SK-N-SH treated with all-trans-retinoic acid at 6 μM for 48 hours (cell line): ENCODE measurements around the gene ADSS2.

Source experiments
- ATAC-seq: fragments of 200-7000 bp; cut with Tn5 transposase; 3 replicates; pipeline ENCODE4 v1.9.1; 2020; ENCODE audit warnings: mild to moderate bottlenecking, moderate library complexity
- ARNTL ChIP-seq: fragments of 450-650 bp; formaldehyde crosslinking; IDR thresholded peaks from 2 replicates; pipeline ENCODE4 v1.5.0; 2020; ENCODE audit warnings: low read depth, mild to moderate bottlenecking, moderate library complexity, borderline replicate concordance
- BACH2 ChIP-seq: fragments of 250-450 bp; sonication (Bioruptor Pico); IDR thresholded peaks from 2 replicates; pipeline ENCODE4 v1.9.0; 2021; ENCODE audit warnings: mild to moderate bottlenecking, borderline replicate concordance
- CSDC2 ChIP-seq: fragments of 250-450 bp; sonication (Bioruptor Pico); IDR thresholded peaks from 2 replicates; pipeline ENCODE4 v1.5.0; 2020; ENCODE audit warnings: mild to moderate bottlenecking, moderate library complexity
- ESRRG ChIP-seq: fragments of 250-450 bp; sonication (Bioruptor Pico); IDR thresholded peaks from 2 replicates; pipeline ENCODE4 v1.6.1; 2021; ENCODE audit warnings: mild to moderate bottlenecking
- GLIS3 ChIP-seq: fragments of 250-450 bp; sonication (Bioruptor Pico); IDR thresholded peaks from 2 replicates; pipeline ENCODE4 v1.5.0; 2020; ENCODE audit warnings: mild to moderate bottlenecking, moderate library complexity
- ISL1 ChIP-seq: fragments of 250-450 bp; sonication (Bioruptor Pico); IDR thresholded peaks from 2 replicates; pipeline ENCODE4 v2.1.2; 2022; ENCODE audit warnings: mild to moderate bottlenecking, moderate library complexity
- OSR1 ChIP-seq: fragments of 250-450 bp; sonication (Bioruptor Pico); IDR thresholded peaks from 2 replicates; pipeline ENCODE4 v1.8.0; 2022; ENCODE audit warnings: moderate library complexity, mild to moderate bottlenecking, inconsistent platforms
- PPARA ChIP-seq: fragments of 250-450 bp; sonication (Bioruptor Pico); IDR thresholded peaks from 2 replicates; pipeline ENCODE4 v1.5.0; 2020; ENCODE audit warnings: mild to moderate bottlenecking, borderline replicate concordance
- SNAI2 ChIP-seq: fragments of 250-450 bp; sonication (Bioruptor Pico); IDR thresholded peaks from 2 replicates; pipeline ENCODE4 v1.5.0; 2020; ENCODE audit warnings: mild to moderate bottlenecking, moderate library complexity
- TCF4 ChIP-seq: fragments of 250-450 bp; sonication (Bioruptor Pico); IDR thresholded peaks from 2 replicates; pipeline ENCODE4 v1.8.0; 2021; ENCODE audit warnings: mild to moderate bottlenecking, moderate library complexity, borderline replicate concordance
- TOX ChIP-seq: fragments of 250-450 bp; sonication (Bioruptor Pico); IDR thresholded peaks from 2 replicates; pipeline ENCODE4 v1.8.0; 2021; ENCODE audit warnings: mild to moderate bottlenecking, moderate library complexity, borderline replicate concordance
- ZC3H10 ChIP-seq: fragments of 250-450 bp; sonication (Bioruptor Pico); IDR thresholded peaks from 2 replicates; pipeline ENCODE4 v1.5.1; 2021; ENCODE audit warnings: mild to moderate bottlenecking, moderate library complexity
- ZFP30 ChIP-seq: fragments of 450-650 bp; formaldehyde crosslinking; IDR thresholded peaks from 2 replicates; pipeline ENCODE4 v1.5.0; 2022; ENCODE audit warnings: mild to moderate bottlenecking, moderate library complexity
- ZNF565 ChIP-seq: fragments of 450-650 bp; formaldehyde crosslinking; conservative IDR thresholded peaks from 2 replicates; pipeline ENCODE4 v1.5.0; 2020; ENCODE audit warnings: low read depth, mild to moderate bottlenecking, moderate library complexity
- ZNF70 ChIP-seq: fragments of 450-650 bp; formaldehyde crosslinking; IDR thresholded peaks from 2 replicates; pipeline ENCODE4 v1.5.0; 2020; ENCODE audit warnings: mild to moderate bottlenecking, moderate library complexity
- ZNF8 ChIP-seq: fragments of 450-650 bp; formaldehyde crosslinking; IDR thresholded peaks from 2 replicates; pipeline ENCODE4 v1.5.0; 2020; ENCODE audit warnings: mild to moderate bottlenecking, moderate library complexity
- TF ChIP-seq, protein P1 (sequence below): fragments of 250-450 bp; sonication (Bioruptor Pico); IDR thresholded peaks from 2 replicates; pipeline ENCODE4 v1.5.1; 2021; ENCODE audit warnings: mild to moderate bottlenecking, moderate library complexity
- TF ChIP-seq, protein P2 (sequence below): fragments of 250-450 bp; sonication (Bioruptor Pico); IDR thresholded peaks from 2 replicates; pipeline ENCODE4 v1.8.0; 2020; ENCODE audit warnings: mild to moderate bottlenecking, moderate library complexity, borderline replicate concordance
- TF ChIP-seq, protein P3 (sequence below): fragments of 250-450 bp; sonication (Bioruptor Pico); IDR thresholded peaks from 2 replicates; pipeline ENCODE4 v1.5.1; 2020; ENCODE audit warnings: low read depth, mild to moderate bottlenecking, moderate library complexity
- TF ChIP-seq, protein P4 (sequence below): fragments of 250-450 bp; sonication (Bioruptor Pico); IDR thresholded peaks from 2 replicates; pipeline ENCODE4 v1.5.0; 2020; ENCODE audit warnings: mild to moderate bottlenecking, moderate library complexity
- TF ChIP-seq, protein P5 (sequence below): fragments of 250-450 bp; sonication (Bioruptor Pico); IDR thresholded peaks from 2 replicates; pipeline ENCODE4 v1.8.0; 2021; ENCODE audit warnings: low read depth, mild to moderate bottlenecking, moderate library complexity, borderline replicate concordance

The ADSS2 gene

DNA sequence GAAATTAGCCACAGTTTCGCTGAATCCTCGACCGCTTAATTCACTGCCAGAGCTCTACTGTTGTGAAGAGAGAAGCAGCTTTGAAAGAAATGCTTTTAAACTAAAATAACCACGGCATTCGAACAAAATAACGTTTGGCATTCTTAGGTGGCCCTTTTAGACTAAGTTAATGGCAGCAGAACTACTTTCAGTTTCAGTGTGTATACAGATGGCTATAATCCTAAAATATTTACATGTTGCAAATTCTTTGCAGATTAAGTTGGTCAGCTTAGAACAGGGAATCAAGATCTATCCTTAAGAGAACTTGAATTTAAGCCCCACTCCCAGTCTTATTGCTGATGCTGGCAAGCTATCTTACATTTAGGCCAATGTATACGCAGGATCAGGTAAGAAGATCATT is 62.7 kb downstream of the ADSS2 start (continued):
- TF ChIP-seq, protein P1, sequence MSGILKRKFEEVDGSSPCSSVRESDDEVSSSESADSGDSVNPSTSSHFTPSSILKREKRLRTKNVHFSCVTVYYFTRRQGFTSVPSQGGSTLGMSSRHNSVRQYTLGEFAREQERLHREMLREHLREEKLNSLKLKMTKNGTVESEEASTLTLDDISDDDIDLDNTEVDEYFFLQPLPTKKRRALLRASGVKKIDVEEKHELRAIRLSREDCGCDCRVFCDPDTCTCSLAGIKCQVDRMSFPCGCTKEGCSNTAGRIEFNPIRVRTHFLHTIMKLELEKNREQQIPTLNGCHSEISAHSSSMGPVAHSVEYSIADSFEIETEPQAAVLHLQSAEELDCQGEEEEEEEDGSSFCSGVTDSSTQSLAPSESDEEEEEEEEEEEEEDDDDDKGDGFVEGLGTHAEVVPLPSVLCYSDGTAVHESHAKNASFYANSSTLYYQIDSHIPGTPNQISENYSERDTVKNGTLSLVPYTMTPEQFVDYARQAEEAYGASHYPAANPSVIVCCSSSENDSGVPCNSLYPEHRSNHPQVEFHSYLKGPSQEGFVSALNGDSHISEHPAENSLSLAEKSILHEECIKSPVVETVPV (CRISPR knock-in tag), result no peak
- TF ChIP-seq ZNF8 (CRISPR knock-in tag) (no peak), ZC3H10 (no peak), TOX (CRISPR knock-in tag) (no peak)
- TF ChIP-seq, protein P2, sequence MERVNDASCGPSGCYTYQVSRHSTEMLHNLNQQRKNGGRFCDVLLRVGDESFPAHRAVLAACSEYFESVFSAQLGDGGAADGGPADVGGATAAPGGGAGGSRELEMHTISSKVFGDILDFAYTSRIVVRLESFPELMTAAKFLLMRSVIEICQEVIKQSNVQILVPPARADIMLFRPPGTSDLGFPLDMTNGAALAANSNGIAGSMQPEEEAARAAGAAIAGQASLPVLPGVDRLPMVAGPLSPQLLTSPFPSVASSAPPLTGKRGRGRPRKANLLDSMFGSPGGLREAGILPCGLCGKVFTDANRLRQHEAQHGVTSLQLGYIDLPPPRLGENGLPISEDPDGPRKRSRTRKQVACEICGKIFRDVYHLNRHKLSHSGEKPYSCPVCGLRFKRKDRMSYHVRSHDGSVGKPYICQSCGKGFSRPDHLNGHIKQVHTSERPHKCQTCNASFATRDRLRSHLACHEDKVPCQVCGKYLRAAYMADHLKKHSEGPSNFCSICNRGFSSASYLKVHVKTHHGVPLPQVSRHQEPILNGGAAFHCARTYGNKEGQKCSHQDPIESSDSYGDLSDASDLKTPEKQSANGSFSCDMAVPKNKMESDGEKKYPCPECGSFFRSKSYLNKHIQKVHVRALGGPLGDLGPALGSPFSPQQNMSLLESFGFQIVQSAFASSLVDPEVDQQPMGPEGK (CRISPR knock-in tag), result no peak
- TF ChIP-seq, all 23 proteins: peak for 0

- TF ChIP-seq PPARA (CRISPR knock-in tag), result no peak
- no peak for TF ChIP-seq ARNTL (CRISPR knock-in tag)
- no peak for TF ChIP-seq OSR1 (CRISPR knock-in tag)
- TF ChIP-seq BACH2, result no peak
- TF ChIP-seq GLIS3, result no peak
- TF ChIP-seq, protein P2 (CRISPR knock-in tag), result no peak
- no peak for ATAC-seq
Measured at GRCh38 chr1:244387415-244387814, 64.3 kb downstream of the ADSS2 start.

- TF ChIP-seq ESRRG (CRISPR knock-in tag) (no peak), OSR1 (CRISPR knock-in tag) (no peak), TCF4 (CRISPR knock-in tag) (no peak), ZFP30 (CRISPR knock-in tag) (no peak), GLIS3 (no peak)
- TF ChIP-seq, all 23 proteins: peak for 0
Measured at GRCh38 chr1:244386595-244386994, 65.1 kb downstream of the ADSS2 start.

DNA sequence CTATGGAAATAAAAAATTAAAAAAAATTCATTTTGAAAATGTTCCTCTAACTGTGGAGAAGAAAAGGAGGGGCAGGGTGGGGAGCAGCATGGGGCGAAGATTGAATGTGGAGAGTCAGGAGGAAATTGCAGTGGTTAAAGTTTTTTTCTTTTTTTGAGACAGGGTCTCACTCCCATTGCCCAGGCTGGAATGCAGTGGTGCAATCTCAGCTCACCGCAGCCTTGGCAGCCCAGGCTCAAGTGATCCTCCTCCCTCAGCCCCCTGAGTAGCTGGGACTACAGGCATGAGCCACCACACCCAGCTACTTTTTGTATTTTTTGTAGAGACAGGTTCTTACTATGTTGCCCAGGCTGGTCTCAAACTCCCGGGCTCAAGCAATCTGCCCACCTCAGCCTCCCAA is 67.6 kb downstream of the ADSS2 start:
- TF ChIP-seq CSDC2 (no peak), TCF4 (CRISPR knock-in tag) (no peak), BACH2 (no peak), ZNF565 (CRISPR knock-in tag) (no peak), ISL1 (CRISPR knock-in tag) (no peak), PPARA (CRISPR knock-in tag) (no peak), SNAI2 (no peak), ZNF70 (CRISPR knock-in tag) (no peak)
- TF ChIP-seq, protein P2 (CRISPR knock-in tag), result no peak
- TF ChIP-seq, protein P3, sequence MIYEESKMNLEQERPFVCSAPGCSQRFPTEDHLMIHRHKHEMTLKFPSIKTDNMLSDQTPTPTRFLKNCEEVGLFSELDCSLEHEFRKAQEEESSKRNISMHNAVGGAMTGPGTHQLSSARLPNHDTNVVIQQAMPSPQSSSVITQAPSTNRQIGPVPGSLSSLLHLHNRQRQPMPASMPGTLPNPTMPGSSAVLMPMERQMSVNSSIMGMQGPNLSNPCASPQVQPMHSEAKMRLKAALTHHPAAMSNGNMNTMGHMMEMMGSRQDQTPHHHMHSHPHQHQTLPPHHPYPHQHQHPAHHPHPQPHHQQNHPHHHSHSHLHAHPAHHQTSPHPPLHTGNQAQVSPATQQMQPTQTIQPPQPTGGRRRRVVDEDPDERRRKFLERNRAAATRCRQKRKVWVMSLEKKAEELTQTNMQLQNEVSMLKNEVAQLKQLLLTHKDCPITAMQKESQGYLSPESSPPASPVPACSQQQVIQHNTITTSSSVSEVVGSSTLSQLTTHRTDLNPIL, result no peak
- TF ChIP-seq, protein P4, sequence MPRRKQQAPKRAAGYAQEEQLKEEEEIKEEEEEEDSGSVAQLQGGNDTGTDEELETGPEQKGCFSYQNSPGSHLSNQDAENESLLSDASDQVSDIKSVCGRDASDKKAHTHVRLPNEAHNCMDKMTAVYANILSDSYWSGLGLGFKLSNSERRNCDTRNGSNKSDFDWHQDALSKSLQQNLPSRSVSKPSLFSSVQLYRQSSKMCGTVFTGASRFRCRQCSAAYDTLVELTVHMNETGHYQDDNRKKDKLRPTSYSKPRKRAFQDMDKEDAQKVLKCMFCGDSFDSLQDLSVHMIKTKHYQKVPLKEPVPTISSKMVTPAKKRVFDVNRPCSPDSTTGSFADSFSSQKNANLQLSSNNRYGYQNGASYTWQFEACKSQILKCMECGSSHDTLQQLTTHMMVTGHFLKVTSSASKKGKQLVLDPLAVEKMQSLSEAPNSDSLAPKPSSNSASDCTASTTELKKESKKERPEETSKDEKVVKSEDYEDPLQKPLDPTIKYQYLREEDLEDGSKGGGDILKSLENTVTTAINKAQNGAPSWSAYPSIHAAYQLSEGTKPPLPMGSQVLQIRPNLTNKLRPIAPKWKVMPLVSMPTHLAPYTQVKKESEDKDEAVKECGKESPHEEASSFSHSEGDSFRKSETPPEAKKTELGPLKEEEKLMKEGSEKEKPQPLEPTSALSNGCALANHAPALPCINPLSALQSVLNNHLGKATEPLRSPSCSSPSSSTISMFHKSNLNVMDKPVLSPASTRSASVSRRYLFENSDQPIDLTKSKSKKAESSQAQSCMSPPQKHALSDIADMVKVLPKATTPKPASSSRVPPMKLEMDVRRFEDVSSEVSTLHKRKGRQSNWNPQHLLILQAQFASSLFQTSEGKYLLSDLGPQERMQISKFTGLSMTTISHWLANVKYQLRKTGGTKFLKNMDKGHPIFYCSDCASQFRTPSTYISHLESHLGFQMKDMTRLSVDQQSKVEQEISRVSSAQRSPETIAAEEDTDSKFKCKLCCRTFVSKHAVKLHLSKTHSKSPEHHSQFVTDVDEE, result no peak
- TF ChIP-seq, protein P5, sequence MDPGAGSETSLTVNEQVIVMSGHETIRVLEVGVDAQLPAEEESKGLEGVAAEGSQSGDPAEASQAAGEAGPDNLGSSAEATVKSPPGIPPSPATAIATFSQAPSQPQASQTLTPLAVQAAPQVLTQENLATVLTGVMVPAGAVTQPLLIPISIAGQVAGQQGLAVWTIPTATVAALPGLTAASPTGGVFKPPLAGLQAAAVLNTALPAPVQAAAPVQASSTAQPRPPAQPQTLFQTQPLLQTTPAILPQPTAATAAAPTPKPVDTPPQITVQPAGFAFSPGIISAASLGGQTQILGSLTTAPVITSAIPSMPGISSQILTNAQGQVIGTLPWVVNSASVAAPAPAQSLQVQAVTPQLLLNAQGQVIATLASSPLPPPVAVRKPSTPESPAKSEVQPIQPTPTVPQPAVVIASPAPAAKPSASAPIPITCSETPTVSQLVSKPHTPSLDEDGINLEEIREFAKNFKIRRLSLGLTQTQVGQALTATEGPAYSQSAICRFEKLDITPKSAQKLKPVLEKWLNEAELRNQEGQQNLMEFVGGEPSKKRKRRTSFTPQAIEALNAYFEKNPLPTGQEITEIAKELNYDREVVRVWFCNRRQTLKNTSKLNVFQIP (CRISPR knock-in tag), result no peak
- TF ChIP-seq, all 23 proteins: peak for 0
- ATAC-seq, result no peak

More at GRCh38 chr1:244386595-244386994, 65.1 kb downstream of the ADSS2 start:
- ATAC-seq, result no peak
